Karpas-422 (cell line): ENCODE data around the gene ULK4. TPM values are rescaled to one million over a fixed set of nuclear protein-coding genes. Genes with fewer than 3 reads are reported as not detected.

Experiments
- DNase-seq: peaks from one replicate; pipeline ENCODE4 v3.0.0-alpha.2; 2015
- H2AFZ ChIP-seq: fragments of 200-600 bp; sonication (generic); 2 replicates; pipeline ENCODE4 v1.6.1; 2014; ENCODE audit warnings: antibody characterized with exemption, low read length, mixed read lengths
- H3K27ac ChIP-seq: fragments of 200-600 bp; sonication (generic); 2 replicates; pipeline ENCODE4 v1.5.1; 2014; ENCODE audit warnings: mild to moderate bottlenecking, low read length, moderate library complexity
- H3K27me3 ChIP-seq: fragments of 200-600 bp; sonication (generic); 2 replicates; pipeline ENCODE4 v1.6.1; 2014; ENCODE audit warnings: low read length, mixed read lengths
- H3K36me3 ChIP-seq: fragments of 200-600 bp; sonication (generic); 2 replicates; pipeline ENCODE4 v1.6.1; 2014; ENCODE audit warnings: low read length, mixed read lengths; ENCODE audit not compliant: insufficient read depth
- H3K4me1 ChIP-seq: fragments of 200-600 bp; sonication (generic); 2 replicates; pipeline ENCODE4 v1.6.1; 2014; ENCODE audit warnings: mild to moderate bottlenecking, low read length, mixed read lengths
- H3K4me2 ChIP-seq: fragments of 200-600 bp; sonication (generic); 2 replicates; pipeline ENCODE4 v1.6.1; 2014; ENCODE audit warnings: low read length, low read depth, mild to moderate bottlenecking; ENCODE audit not compliant: poor library complexity, severe bottlenecking
- H3K4me3 ChIP-seq: fragments of 200-600 bp; sonication (generic); 2 replicates; pipeline ENCODE4 v1.5.1; 2014; ENCODE audit warnings: mild to moderate bottlenecking, antibody characterized with exemption, low read length, mixed read lengths
- H3K79me2 ChIP-seq: fragments of 200-600 bp; sonication (generic); 2 replicates; pipeline ENCODE4 v1.6.1; 2014; ENCODE audit warnings: mild to moderate bottlenecking, low read length, mixed read lengths
- H3K9ac ChIP-seq: fragments of 200-600 bp; sonication (generic); 2 replicates; pipeline ENCODE4 v1.6.0; 2014; ENCODE audit warnings: low read length
- H3K9me2 ChIP-seq: fragments of 200-600 bp; sonication (generic), shearing (Covaris generic); replicated peaks from 2 replicates; pipeline ENCODE4 v1.6.0; 2014; ENCODE audit warnings: mild to moderate bottlenecking, low read length, moderate library complexity; ENCODE audit not compliant: insufficient read depth
- H3K9me3 ChIP-seq: fragments of 300-700, 200-600 bp; sonication (generic); 2 replicates; pipeline ENCODE4 v1.6.1; 2014; ENCODE audit warnings: low read length, mixed read lengths
- H4K20me1 ChIP-seq: fragments of 200-600 bp; sonication (generic); 2 replicates; pipeline ENCODE4 v1.6.1; 2014; ENCODE audit warnings: mild to moderate bottlenecking, antibody characterized with exemption, low read length, low read depth; ENCODE audit not compliant: insufficient read depth
- total RNA-seq: library from RNA; depleted of rRNA; stranded (reverse); fragments of >200 nt; shearing (Covaris generic); gene quantifications from 2 replicates; pipeline ENCODE4 v1.2.3, GENCODE V29; 2014; ENCODE audit warnings: low replicate concordance

ULK4 gene
- total RNA-seq, 1 experiment from 2014 or later: 8.8 TPM

- H3K79me2 ChIP-seq: no peaks in the 10 kb centered on the region
- H2AFZ ChIP-seq: no peak overlapping the region
- H3K4me1 ChIP-seq: no peaks in the 10 kb centered on the region
- no peak overlapping the region for H3K9ac ChIP-seq
- no peak overlapping the region for H3K4me2 ChIP-seq
- no peaks in the 10 kb centered on the region for H3K9me3 ChIP-seq
- no peak for DNase-seq
- no peaks in the 10 kb centered on the region for H3K27me3 ChIP-seq
- no peak overlapping the region for H3K4me3 ChIP-seq
- H3K27ac ChIP-seq: no peak overlapping the region
- H3K36me3 ChIP-seq: no peaks in the 10 kb centered on the region
- no peaks in the 10 kb centered on the region for H4K20me1 ChIP-seq
- H3K9me2 ChIP-seq: no peaks in the 10 kb centered on the region
Observed at GRCh38 chr3:41362638-41363559, 599.0 kb downstream of the ULK4 start.

GRCh38 chr3:41357271-41357670 is 604.6 kb downstream of the ULK4 start:
- H3K9me2 ChIP-seq: no peaks in the 10 kb centered on the region
- no peaks in the 10 kb centered on the region for H3K27me3 ChIP-seq
- H3K27ac ChIP-seq: no peak overlapping the region
- no peak for DNase-seq
- no peak overlapping the region for H3K4me2 ChIP-seq
- H3K79me2 ChIP-seq: no peaks in the 10 kb centered on the region
- H3K36me3 ChIP-seq: no peaks in the 10 kb centered on the region
- no peaks in the 10 kb centered on the region for H3K4me1 ChIP-seq
- no peak overlapping the region for H3K4me3 ChIP-seq
- no peaks in the 10 kb centered on the region for H3K9me3 ChIP-seq
- H3K9ac ChIP-seq: no peak overlapping the region
- H2AFZ ChIP-seq: no peak overlapping the region
- H4K20me1 ChIP-seq: no peaks in the 10 kb centered on the region

GRCh38 chr3:41356775-41357174 is 605.1 kb downstream of the ULK4 start:
- no peaks in the 10 kb centered on the region for H4K20me1 ChIP-seq
- H3K36me3 ChIP-seq: no peaks in the 10 kb centered on the region
- H2AFZ ChIP-seq: no peak overlapping the region
- H3K9ac ChIP-seq: no peak overlapping the region
- H3K27ac ChIP-seq: no peak overlapping the region
- no peak for DNase-seq
- H3K79me2 ChIP-seq: no peaks in the 10 kb centered on the region
- no peaks in the 10 kb centered on the region for H3K27me3 ChIP-seq
- no peaks in the 10 kb centered on the region for H3K9me3 ChIP-seq
- no peaks in the 10 kb centered on the region for H3K9me2 ChIP-seq
- H3K4me1 ChIP-seq: no peaks in the 10 kb centered on the region
- no peak overlapping the region for H3K4me2 ChIP-seq
- H3K4me3 ChIP-seq: no peak overlapping the region

GRCh38 chr3:41352510-41352909 is 609.4 kb downstream of the ULK4 start:
- Histone ChIP-seq H3K27ac (no peak overlapping the region), H3K27me3 (no peaks in the 10 kb centered on the region), H3K36me3 (no peaks in the 10 kb centered on the region), H3K4me2 (no peak overlapping the region), H3K9me3 (no peaks in the 10 kb centered on the region), H3K9ac (no peak overlapping the region), H4K20me1 (no peaks in the 10 kb centered on the region), H3K79me2 (no peaks in the 10 kb centered on the region), H3K9me2 (no peaks in the 10 kb centered on the region), H3K4me1 (no peaks in the 10 kb centered on the region), H3K4me3 (no peak overlapping the region), H2AFZ (no peak overlapping the region)
- no peak for DNase-seq

GRCh38 chr3:41350441-41350840 is 611.5 kb downstream of the ULK4 start:
- Histone ChIP-seq H3K27me3 (no peaks in the 10 kb centered on the region), H3K9me2 (no peaks in the 10 kb centered on the region), H3K36me3 (no peaks in the 10 kb centered on the region), H3K4me1 (no peaks in the 10 kb centered on the region), H4K20me1 (no peaks in the 10 kb centered on the region), H3K79me2 (no peaks in the 10 kb centered on the region), H3K4me3 (no peak overlapping the region), H2AFZ (no peak overlapping the region), H3K9ac (no peak overlapping the region), H3K4me2 (no peak overlapping the region), H3K27ac (no peak overlapping the region), H3K9me3 (no peaks in the 10 kb centered on the region)
- DNase-seq: no peak

- no peaks in the 10 kb centered on the region for H3K4me1 ChIP-seq
- H3K4me3 ChIP-seq: no peak overlapping the region
- H3K4me2 ChIP-seq: no peak overlapping the region
- no peaks in the 10 kb centered on the region for H3K9me3 ChIP-seq
- H4K20me1 ChIP-seq: no peaks in the 10 kb centered on the region
- H3K9ac ChIP-seq: no peak overlapping the region
- no peak overlapping the region for H3K27ac ChIP-seq
- no peaks in the 10 kb centered on the region for H3K27me3 ChIP-seq
- no peak overlapping the region for H2AFZ ChIP-seq
- no peaks in the 10 kb centered on the region for H3K79me2 ChIP-seq
- no peaks in the 10 kb centered on the region for H3K9me2 ChIP-seq
- DNase-seq: no peak
- H3K36me3 ChIP-seq: no peaks in the 10 kb centered on the region
Observed at GRCh38 chr3:41348401-41348800, 613.5 kb downstream of the ULK4 start.

- no peak overlapping the region for H2AFZ ChIP-seq
- DNase-seq: no peak
Observed at GRCh38 chr3:41346698-41347270, 615.1 kb downstream of the ULK4 start.

GRCh38 chr3:41345788-41346187 is 616.1 kb downstream of the ULK4 start:
- Histone ChIP-seq H3K79me2 (no peaks in the 10 kb centered on the region), H3K4me1 (no peaks in the 10 kb centered on the region), H3K4me2 (no peak overlapping the region), H3K9me2 (no peaks in the 10 kb centered on the region), H3K27me3 (no peaks in the 10 kb centered on the region), H3K9ac (no peak overlapping the region), H3K36me3 (no peaks in the 10 kb centered on the region), H2AFZ (no peak overlapping the region), H3K4me3 (no peak overlapping the region), H3K27ac (no peak overlapping the region), H3K9me3 (no peaks in the 10 kb centered on the region), H4K20me1 (no peaks in the 10 kb centered on the region)
- DNase-seq: no peak

More at GRCh38 chr3:41346698-41347270, 615.1 kb downstream of the ULK4 start:
- Histone ChIP-seq H3K4me1 (no peaks in the 10 kb centered on the region), H3K27ac (no peak overlapping the region), H3K4me2 (no peak overlapping the region), H3K79me2 (no peaks in the 10 kb centered on the region), H3K9me3 (no peaks in the 10 kb centered on the region), H3K4me3 (no peak overlapping the region), H3K36me3 (no peaks in the 10 kb centered on the region), H3K9me2 (no peaks in the 10 kb centered on the region), H3K9ac (no peak overlapping the region), H3K27me3 (no peaks in the 10 kb centered on the region), H4K20me1 (no peaks in the 10 kb centered on the region)
